ENCODE measurements around the gene SFRP5.
A peak's percentile ranks its signal among the peaks of the same experiment; 100 is the strongest.

The SFRP5 gene

DNA sequence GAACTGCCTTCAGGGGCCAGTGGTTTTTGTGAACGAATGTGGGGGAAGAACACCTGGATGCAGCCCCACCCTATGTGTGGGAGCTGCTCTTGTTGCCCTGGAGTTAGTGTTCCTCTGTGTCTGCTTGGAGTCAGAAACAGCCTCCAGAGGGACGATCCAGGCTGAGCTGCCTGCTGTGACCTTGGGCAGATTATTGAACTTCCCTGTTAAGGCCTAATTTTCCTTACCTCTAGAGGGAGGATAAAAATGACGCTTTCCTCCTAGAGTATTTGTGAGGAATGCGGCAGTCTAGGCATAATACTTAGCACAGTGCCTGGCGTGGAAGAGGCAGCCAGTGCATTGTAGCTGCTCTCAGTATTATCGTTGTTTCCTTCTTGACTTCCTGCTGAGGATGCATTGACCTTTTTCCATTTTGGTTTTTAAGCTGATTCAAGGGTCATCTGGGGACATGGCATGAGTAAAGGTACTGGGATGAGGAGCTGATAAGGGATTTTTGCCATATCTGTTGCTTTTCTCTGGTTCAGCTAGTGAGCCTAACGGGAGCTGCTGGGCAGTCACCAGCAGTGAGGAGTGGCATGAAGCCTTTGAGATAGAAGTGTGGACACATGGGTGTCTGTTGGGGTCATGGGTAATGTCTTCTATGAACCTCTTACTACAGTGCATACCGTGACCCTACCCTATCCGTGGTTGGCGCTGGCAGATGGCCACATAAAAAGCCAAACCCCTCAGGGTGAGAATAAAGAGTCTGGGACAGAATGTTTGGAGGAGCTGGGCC, 28.4 kb downstream of the SFRP5 start:
- H3K4me3 ChIP-seq (ENCODE audit: low read depth, low read length): no peak overlapping the region

GRCh38 chr10:97740613-97741012, 31.2 kb downstream of the SFRP5 start:
- no peak overlapping the region for H3K4me3 ChIP-seq (ENCODE audit: low read depth, low read length)

DNA sequence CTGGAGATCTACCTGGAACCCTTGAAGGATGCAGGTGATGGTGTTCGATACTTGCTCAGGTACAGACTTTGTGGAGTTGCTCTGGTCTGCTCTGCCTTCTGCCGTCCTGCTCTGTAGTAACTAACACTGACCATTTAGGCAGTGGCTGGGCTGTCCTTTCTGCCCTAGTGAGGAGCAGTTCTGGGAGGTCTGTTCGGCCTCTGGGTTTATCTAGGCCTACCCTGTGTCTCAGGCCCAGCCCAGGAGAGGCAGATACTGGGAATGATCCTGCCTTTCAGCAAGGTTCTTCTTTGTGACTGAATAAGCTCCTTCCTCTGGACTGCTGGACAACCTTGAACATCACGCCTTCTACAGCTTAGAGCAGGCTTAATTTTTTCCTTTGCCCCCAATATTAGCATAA, 33.2 kb downstream of the SFRP5 start:
- H3K4me3 ChIP-seq (ENCODE audit: low read depth, low read length): no peak overlapping the region

- H3K4me3 ChIP-seq (ENCODE audit: low read depth, low read length): peak overlapping the region; percentile 87
Observed at GRCh38 chr10:97737770-97738265, 34.0 kb downstream of the SFRP5 start.

- H3K4me3 ChIP-seq (ENCODE audit: low read depth, low read length): peak within 1 kb of the TSS; percentile 87
Observed at GRCh38 chr10:97736902-97737769, 34.7 kb downstream of the SFRP5 start, which contains the start of gene ZFYVE27. TSS of gene ZFYVE27 (plus strand) at chr10:97737128. CDS start at chr10:97738478, 1,350 bp downstream.

DNA sequence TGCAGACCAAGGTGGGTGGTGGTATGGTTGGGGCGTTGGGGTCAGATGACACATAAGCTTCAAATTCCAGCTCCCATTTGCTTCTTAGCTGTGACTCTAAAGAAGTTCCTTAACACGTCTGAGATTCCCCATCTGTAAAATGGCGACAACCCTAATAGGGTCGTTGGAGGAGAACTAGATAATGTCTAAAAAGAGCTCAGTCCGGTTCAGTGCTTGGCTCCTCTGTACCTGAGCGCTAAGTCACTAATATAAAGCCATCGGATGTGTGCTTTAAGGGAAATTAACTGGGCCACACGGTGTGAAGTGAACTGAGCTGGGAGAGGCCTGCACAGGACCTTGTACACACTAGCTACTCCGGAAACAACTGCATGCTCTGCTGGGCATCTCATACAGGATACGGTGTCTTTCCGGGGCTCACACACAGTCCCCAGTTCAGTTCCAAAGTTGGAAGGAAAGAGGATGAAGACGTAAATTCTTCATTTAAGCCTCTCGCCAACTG, 35.3 kb downstream of the SFRP5 start:
- no peak overlapping the region for H3K4me3 ChIP-seq (ENCODE audit: low read depth, low read length)

- no peak overlapping the region for H3K4me3 ChIP-seq (ENCODE audit: low read depth, low read length)
Observed at GRCh38 chr10:97734021-97734420, 37.8 kb downstream of the SFRP5 start.

GRCh38 chr10:97733256-97733655, 38.5 kb downstream of the SFRP5 start:
- no peak overlapping the region for H3K4me3 ChIP-seq (ENCODE audit: low read depth, low read length)

DNA sequence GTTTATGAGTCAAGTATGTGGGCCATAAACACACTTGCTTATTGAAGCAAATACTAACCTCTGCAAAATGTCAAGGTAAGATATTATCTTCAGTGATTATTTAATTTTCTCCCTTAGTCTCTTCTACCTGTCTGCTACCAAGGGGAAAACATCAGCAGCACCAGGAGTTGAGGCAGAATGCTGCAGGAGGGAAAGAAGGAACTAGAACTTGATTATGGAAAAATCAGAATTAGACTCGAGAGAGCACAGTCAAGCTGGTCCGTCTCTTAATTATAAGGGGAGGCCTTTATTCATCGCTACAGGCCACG, 39.8 kb downstream of the SFRP5 start:
- no peak overlapping the region for H3K4me3 ChIP-seq (ENCODE audit: low read depth, low read length)

- no peak overlapping the region for H3K4me3 ChIP-seq (ENCODE audit: low read depth, low read length)
Observed at GRCh38 chr10:97731346-97732051, 40.3 kb downstream of the SFRP5 start.

GRCh38 chr10:97729014-97729413, 42.8 kb downstream of the SFRP5 start:
- no peak overlapping the region for H3K4me3 ChIP-seq (ENCODE audit: low read depth, low read length)

GRCh38 chr10:97726636-97727178, 45.1 kb downstream of the SFRP5 start:
- peak overlapping the region; percentile 5 for H3K4me3 ChIP-seq (ENCODE audit: low read depth, low read length)

DNA sequence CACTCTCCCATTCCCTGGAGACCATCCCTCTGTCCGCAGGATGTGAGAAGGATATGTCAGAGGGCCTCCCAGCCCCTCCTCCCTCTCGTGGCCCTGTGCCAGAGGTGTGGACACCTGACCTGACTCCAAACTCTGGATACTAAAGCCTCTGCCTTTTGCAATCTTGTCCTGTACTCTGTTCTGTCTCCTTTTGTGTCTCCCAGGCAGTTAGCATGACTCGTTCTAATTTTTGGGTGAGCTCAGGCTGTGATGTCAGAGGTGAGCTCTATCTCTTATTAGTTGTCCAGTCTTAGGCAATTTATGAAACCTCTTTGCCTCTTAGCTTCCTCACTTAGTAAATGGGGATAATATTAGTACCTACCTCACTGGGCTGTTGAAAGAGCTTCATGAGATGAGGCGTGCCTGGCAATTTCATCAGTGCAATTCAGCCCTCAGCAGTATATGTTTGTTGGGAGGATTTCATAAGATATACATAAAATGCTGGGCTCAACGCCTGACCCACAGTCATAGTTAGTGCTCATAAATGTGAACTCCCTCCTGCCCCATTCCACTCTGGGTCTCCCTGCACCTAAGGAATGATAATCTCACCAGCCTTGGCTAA, 47.4 kb downstream of the SFRP5 start:
- no peak overlapping the region for H3K4me3 ChIP-seq (ENCODE audit: low read depth, low read length)

- no peak overlapping the region for H3K4me3 ChIP-seq (ENCODE audit: low read depth, low read length)
Observed at GRCh38 chr10:97723001-97723400, 48.8 kb downstream of the SFRP5 start.

DNA sequence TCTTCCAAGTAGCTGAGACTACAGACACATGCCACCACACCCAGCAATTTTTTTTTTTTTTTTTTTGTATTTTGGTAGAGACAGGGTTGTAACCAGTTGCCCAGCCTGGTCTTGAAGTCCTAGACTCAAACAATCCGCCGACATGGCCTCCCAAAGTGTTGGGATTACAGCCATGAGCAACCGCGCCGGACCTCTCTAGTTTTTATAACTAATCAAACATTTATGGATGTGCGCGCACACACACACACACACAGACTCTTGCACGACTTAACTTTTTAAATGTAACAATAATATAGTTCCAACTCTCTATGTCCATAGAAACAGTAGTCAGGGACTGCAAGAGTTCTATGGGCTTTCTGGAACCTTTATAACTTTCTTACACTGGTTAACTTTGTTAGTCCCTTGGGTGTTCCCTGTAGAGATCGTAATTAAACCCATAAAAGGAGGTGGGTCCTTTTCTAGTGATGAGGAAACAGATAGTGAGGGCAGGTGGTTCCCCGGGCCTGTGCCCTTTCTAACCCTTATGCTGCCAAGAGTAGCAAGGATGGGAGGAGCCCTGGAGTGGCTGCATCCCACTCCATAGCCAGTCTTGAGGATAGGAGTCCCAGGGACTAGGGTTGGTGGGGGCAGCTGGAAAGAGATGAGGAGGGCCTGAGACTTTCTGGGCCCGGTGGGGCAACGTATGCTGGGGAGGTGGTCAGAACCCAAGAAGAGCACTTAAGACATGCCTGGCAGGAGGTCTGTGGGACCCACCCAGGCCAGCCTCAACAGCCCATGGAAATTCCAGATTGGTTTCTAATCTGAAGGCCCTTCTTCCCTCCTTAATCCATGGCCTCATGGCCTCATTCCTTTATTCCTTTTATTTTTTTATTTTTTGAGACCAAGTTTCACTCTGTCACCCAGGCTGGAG, 49.7 kb downstream of the SFRP5 start:
- no peak overlapping the region for H3K4me3 ChIP-seq (ENCODE audit: low read depth, low read length)

DNA sequence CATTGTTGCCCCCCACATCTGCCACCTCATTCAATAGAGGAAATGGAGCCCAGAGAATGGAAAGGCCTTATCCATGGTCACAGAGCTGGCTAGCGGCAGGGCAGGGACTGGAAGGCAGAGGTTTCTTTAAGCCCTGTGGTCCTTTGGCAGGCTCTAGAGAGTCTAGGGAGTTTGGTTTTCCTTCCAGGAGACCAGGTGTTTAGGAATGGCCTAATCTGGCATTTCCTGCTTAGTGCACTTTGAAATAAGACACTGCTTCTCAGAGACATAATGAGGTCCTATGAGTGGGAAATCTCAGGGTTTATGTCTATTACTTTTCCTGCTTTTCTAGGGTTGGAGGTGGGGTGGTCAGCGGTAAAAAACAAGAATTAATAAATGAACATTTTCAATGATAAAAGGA, 52.2 kb downstream of the SFRP5 start:
- H3K4me3 ChIP-seq (ENCODE audit: low read depth, low read length): no peak overlapping the region

- no peak overlapping the region for H3K4me3 ChIP-seq (ENCODE audit: low read depth, low read length)
Observed at GRCh38 chr10:97718659-97719142, 53.1 kb downstream of the SFRP5 start.

- H3K4me3 ChIP-seq (ENCODE audit: low read depth, low read length): no peak overlapping the region
Observed at GRCh38 chr10:97718178-97718577, 53.6 kb downstream of the SFRP5 start.

DNA sequence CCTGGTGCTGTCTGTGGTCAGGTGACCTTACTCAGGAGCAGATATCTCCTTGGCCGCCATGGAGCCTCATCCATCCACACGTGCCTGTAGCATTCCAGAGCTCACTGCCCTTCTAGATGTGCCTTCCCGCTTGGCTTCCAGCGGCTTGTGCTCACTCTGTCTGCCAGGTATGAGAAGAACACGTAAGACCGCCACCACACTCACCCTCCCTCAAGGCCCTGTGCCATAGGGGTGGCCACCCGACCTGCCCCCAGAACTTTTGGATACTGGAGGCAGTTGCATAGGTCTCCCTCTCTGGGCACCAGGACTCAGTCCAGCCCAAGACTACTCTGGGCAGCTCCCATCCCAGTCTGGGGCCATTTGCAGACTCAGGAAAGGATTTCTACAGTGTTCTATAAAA, 54.2 kb downstream of the SFRP5 start:
- no peak overlapping the region for H3K4me3 ChIP-seq (ENCODE audit: low read depth, low read length)
